Motor neuron (in vitro differentiated cells): ENCODE measurements around the gene ZCCHC12. TPM values are rescaled to one million over a fixed set of nuclear protein-coding genes. Genes with fewer than 3 reads are reported as not detected.

Source experiments
- total RNA-seq, 8 experiments: library from RNA; unstranded; fragments of 300-600 nt; gene quantifications; 2 replicates each; pipeline versions ENCODE4 v1.2.3 to v1.2.4, GENCODE V29; 2022

The ZCCHC12 gene
- total RNA-seq, 8 experiments from 2014 or later: 0.10 to 36.1 (median 31.2) TPM; not detected in 2

Other genes starting within 250 kb of the ZCCHC12 start
- gene IL13RA1, start 96.2 kb upstream of the ZCCHC12 start, total RNA-seq: 10 to 100 TPM in 4 of 8 experiments, 1 to 10 TPM in 3, under 1 TPM in 1; 0.92 to 38.6 (median 9.4) TPM
- gene LONRF3, start 150.8 kb downstream of the ZCCHC12 start, total RNA-seq: 1 to 10 TPM in 4 of 8 experiments, under 1 TPM in 3, not detected in 1; 0.22 to 4.8 (median 1.4) TPM
- gene CT47C1, start 249.2 kb downstream of the ZCCHC12 start, total RNA-seq: under 1 TPM in 1 of 8 experiments, not detected in 7; 0.57 TPM